ENCODE results near the gene PPFIA3. TPM values are rescaled to one million over a fixed set of nuclear protein-coding genes. Genes with fewer than 3 reads are reported as not detected.

Gene PPFIA3
- 18.8 and 19.1 TPM in 2 replicates for total RNA-seq (2021)
- long read RNA-seq, partial matches to known transcripts: 9 of 25 reads
- long read RNA-seq, other reads (novel, unspliced or antisense): 13 of 25 reads

DNA sequence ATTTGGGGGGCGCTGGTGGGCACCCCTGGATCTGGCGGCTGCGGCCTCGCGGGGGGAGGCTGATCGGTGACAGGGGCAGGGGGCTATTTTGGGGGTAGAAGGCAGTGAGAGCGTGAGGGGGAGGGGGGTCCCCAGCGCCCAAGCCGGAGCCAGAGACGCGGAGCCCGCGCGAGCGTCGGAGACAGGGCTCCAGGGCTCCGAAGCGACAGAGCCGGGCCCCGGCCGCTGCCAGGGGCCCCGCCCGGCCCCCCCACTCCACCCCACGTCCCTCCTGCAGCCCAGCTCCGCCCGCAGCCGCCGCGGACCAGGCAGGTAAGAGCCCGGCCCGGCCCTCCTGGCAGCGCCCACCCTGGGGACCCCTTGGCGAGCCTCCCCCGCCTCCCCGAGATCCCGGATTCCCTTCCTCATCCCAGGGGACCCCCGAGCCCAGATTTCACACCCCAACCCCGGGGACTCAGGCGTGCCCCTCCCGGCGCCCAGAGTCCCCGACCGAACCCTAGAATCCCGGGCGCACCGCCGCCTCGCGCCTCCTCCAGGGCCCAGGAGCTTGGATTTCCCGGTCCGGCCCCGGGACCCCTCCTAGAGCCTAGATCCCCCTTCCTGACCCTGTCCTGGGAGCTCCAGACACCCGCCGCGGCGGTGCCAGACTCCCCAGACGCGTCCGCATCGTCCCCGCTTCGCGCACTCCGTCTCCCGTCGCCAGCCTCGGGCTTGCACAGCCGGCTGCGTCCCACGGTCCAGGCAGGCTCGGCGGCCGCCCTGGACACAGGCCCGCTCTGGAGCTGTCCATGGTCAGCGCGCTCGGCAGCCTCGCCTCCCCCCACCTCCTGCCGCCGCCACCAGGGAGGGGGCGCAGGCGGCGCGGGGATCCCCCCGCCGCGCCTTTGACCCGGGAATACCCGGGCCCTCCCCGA is at the start of gene PPFIA3:
Gene PPFIA3, plus strand, starts transcription at position 134 of the 914 bp plus-strand sequence. CDS start 8,330 bp downstream, outside the sequence.
- Histone ChIP-seq H3K4me2 (ENCODE audit: insufficient read depth, insufficient read length, low read length) (peak within 1 kb of the TSS; percentile 43), H3K27me3 (ENCODE audit: insufficient read depth, low read length) (peaks cover 9% of the 10 kb centered on the region; the same call in 1 of the 2 replicates), H2BK20ac (ENCODE audit: low read depth, low read length, poor library complexity, severe bottlenecking) (no peak within 1 kb of the TSS), H3T11ph (ENCODE audit: low read length) (no peak within 1 kb of the TSS), H3K14ac (ENCODE audit: insufficient read depth, low read length) (peak within 1 kb of the TSS; percentile 74; the same call in 1 of the 2 replicates), H4K20me1 (ENCODE audit: control insufficient read depth, insufficient read depth, insufficient read length) (no peaks in the 10 kb centered on the region), H4K8ac (replicated peaks; ENCODE audit: insufficient read length, low read depth, low read length) (no peak within 1 kb of the TSS), H3K23me2 (ENCODE audit: insufficient read length, low read depth, low read length, poor library complexity, severe bottlenecking) (peaks cover 4% of the 10 kb centered on the region), H2BK12ac (ENCODE audit: insufficient read length, low read depth, low read length) (no peak within 1 kb of the TSS), H3K4ac (ENCODE audit: low read depth, low read length) (no peak within 1 kb of the TSS), H2AFZ (ENCODE audit: low read length) (no peak within 1 kb of the TSS), H3K9me3 (ENCODE audit: control insufficient read depth, low read depth, low read length) (no peaks in the 10 kb centered on the region), H2AK5ac (ENCODE audit: insufficient read length, low read length) (no peak within 1 kb of the TSS), H3K56ac (ENCODE audit: insufficient read length, low read depth, low read length) (no peak within 1 kb of the TSS), H2BK5ac (ENCODE audit: insufficient read length, low read length) (no peak within 1 kb of the TSS), H3K18ac (ENCODE audit: insufficient read length, low read depth, low read length) (peak within 1 kb of the TSS; percentile 59), H3K4me1 (ENCODE audit: insufficient read depth, low read length) (peaks cover 3% of the 10 kb centered on the region; the same call in 1 of the 2 replicates), H3K23ac (ENCODE audit: insufficient read length, low read depth, low read length) (no peak within 1 kb of the TSS), H3K27ac (ENCODE audit: insufficient read length, low read depth, low read length) (no peak within 1 kb of the TSS), H4K5ac (ENCODE audit: insufficient read length, low read depth, low read length) (no peak within 1 kb of the TSS), H3K9ac (ENCODE audit: extremely low read depth, insufficient read length, low read length) (no peak within 1 kb of the TSS), H2BK120ac (ENCODE audit: low read depth, low read length, poor library complexity, severe bottlenecking) (no peak within 1 kb of the TSS), H4K91ac (ENCODE audit: insufficient read length, low read depth, low read length) (no peak within 1 kb of the TSS), H3K79me1 (ENCODE audit: insufficient read depth, low read depth, low read length, poor library complexity, severe bottlenecking) (no peaks in the 10 kb centered on the region), H3K79me2 (ENCODE audit: insufficient read depth, low read length) (no peaks in the 10 kb centered on the region), H2BK15ac (ENCODE audit: low read depth, low read length) (no peak within 1 kb of the TSS)
- no CpG with 5 or more reads among the region's 90 CpGs for WGBS (ENCODE audit: extremely low coverage, insufficient read length, low lambda C conversion rate)
- Mint-ChIP-seq H3K27me3 (ENCODE audit: low read depth) (peaks cover 43% of the 10 kb centered on the region), H3K9me3 (no peaks in the 10 kb centered on the region; a peak in 1 of 5 replicates), H3K4me3 (peak within 1 kb of the TSS; percentile 66 to 85), H3K4me1 (peaks cover 17 to 26% of the 10 kb centered on the region in 2 experiments), H3K27ac (peak within 1 kb of the TSS; percentile 54 to 78 (median 73); a peak in 4 of 7 replicates), H3K36me3 (ENCODE audit: insufficient read depth in 1 of 3, low read depth in 3 of 3) (peaks cover 0 to 4% (median 0%) of the 10 kb centered on the region in 3 experiments; a peak in 1 of 7 replicates)
- peak; percentile 69 for DNase-seq
- TF ChIP-seq, protein P1, sequence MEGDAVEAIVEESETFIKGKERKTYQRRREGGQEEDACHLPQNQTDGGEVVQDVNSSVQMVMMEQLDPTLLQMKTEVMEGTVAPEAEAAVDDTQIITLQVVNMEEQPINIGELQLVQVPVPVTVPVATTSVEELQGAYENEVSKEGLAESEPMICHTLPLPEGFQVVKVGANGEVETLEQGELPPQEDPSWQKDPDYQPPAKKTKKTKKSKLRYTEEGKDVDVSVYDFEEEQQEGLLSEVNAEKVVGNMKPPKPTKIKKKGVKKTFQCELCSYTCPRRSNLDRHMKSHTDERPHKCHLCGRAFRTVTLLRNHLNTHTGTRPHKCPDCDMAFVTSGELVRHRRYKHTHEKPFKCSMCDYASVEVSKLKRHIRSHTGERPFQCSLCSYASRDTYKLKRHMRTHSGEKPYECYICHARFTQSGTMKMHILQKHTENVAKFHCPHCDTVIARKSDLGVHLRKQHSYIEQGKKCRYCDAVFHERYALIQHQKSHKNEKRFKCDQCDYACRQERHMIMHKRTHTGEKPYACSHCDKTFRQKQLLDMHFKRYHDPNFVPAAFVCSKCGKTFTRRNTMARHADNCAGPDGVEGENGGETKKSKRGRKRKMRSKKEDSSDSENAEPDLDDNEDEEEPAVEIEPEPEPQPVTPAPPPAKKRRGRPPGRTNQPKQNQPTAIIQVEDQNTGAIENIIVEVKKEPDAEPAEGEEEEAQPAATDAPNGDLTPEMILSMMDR (conservative IDR thresholded peaks at IDR 0.05): no peak
